T1000 (cell line): ENCODE results near the gene IDH2.
"Not testable (repeated sequence)": the region's sequence is repeated elsewhere in the genome, so short reads cannot be mapped to it uniquely, and the experiment has no call there.

Experiments used
- DNase-seq: peaks from one replicate; lab custom pipeline; 2025; ENCODE audit warnings: mixed read lengths; lab: John Stamatoyannopoulos, UW

IDH2 gene

GRCh38 chr15:90101969-90102890 is at the start of gene IDH2:
TSS of gene IDH2 (minus strand) at chr15:90102468. CDS start at chr15:90102390, 78 bp downstream.
- DNase-seq, result peak; percentile 54

- not testable (repeated sequence) for DNase-seq
Measured at GRCh38 chr15:90150551-90150950, 48.3 kb upstream of the IDH2 start.

- no peak for DNase-seq
Measured at GRCh38 chr15:90149609-90150340, 47.5 kb upstream of the IDH2 start.

- not testable (repeated sequence) for DNase-seq
Measured at GRCh38 chr15:90146198-90146761, 44.0 kb upstream of the IDH2 start.

GRCh38 chr15:90145761-90146160 is 43.5 kb upstream of the IDH2 start:
- DNase-seq, result no peak

GRCh38 chr15:90145259-90145658 is 43.0 kb upstream of the IDH2 start:
- DNase-seq, result no peak

- no peak for DNase-seq
Measured at GRCh38 chr15:90143166-90143655, 40.9 kb upstream of the IDH2 start.

- no peak for DNase-seq
Measured at GRCh38 chr15:90142216-90143165, 40.2 kb upstream of the IDH2 start.

GRCh38 chr15:90141646-90142045 is 39.4 kb upstream of the IDH2 start:
- DNase-seq, result no peak

GRCh38 chr15:90139549-90139948 is 37.3 kb upstream of the IDH2 start:
- not testable (repeated sequence) for DNase-seq

- DNase-seq, result no peak
Measured at GRCh38 chr15:90138071-90138833, 36.0 kb upstream of the IDH2 start.

GRCh38 chr15:90132437-90132836 is 30.2 kb upstream of the IDH2 start:
- no peak for DNase-seq

- no peak for DNase-seq
Measured at GRCh38 chr15:90131848-90132247, 29.6 kb upstream of the IDH2 start.

- no peak for DNase-seq
Measured at GRCh38 chr15:90130291-90130690, 28.0 kb upstream of the IDH2 start.

- no peak for DNase-seq
Measured at GRCh38 chr15:90126596-90127435, 24.5 kb upstream of the IDH2 start.

GRCh38 chr15:90126022-90126421 is 23.8 kb upstream of the IDH2 start:
- DNase-seq, result no peak

GRCh38 chr15:90124507-90124906 is 22.2 kb upstream of the IDH2 start:
- DNase-seq, result no peak

GRCh38 chr15:90121086-90121485 is 18.8 kb upstream of the IDH2 start:
- DNase-seq, result no peak

- no peak for DNase-seq
Measured at GRCh38 chr15:90119367-90119766, 17.1 kb upstream of the IDH2 start.

- DNase-seq, result no peak
Measured at GRCh38 chr15:90115783-90116182, 13.5 kb upstream of the IDH2 start.
